Measurements from ENCODE around the gene AHDC1.
"Not testable (repeated sequence)": the region's sequence is repeated elsewhere in the genome, so short reads cannot be mapped to it uniquely, and the experiment has no call there.

Gene AHDC1

GRCh38 chr1:27506703-27507102 is 97.2 kb downstream of the AHDC1 start:
- DNase-seq (ENCODE audit: low spot score), result no peak

GRCh38 chr1:27505420-27505680 is 98.6 kb downstream of the AHDC1 start:
- no peak for DNase-seq (ENCODE audit: low spot score)

GRCh38 chr1:27504588-27505419 is 99.1 kb downstream of the AHDC1 start:
- peak; percentile 86 for DNase-seq (ENCODE audit: low spot score)

GRCh38 chr1:27503844-27504587 is 99.9 kb downstream of the AHDC1 start:
- DNase-seq (ENCODE audit: low spot score), result peak; percentile 15

GRCh38 chr1:27503033-27503432 is 100.9 kb downstream of the AHDC1 start:
- DNase-seq (ENCODE audit: low spot score), result no peak

- not testable (repeated sequence) for DNase-seq (ENCODE audit: low spot score)
Observed at GRCh38 chr1:27501159-27501558, 102.8 kb downstream of the AHDC1 start.

GRCh38 chr1:27499142-27499541 is 104.8 kb downstream of the AHDC1 start:
- DNase-seq (ENCODE audit: low spot score), result no peak

- no peak for DNase-seq (ENCODE audit: low spot score)
Observed at GRCh38 chr1:27496604-27497155, 107.3 kb downstream of the AHDC1 start.

- no peak for DNase-seq (ENCODE audit: low spot score)
Observed at GRCh38 chr1:27492796-27493195, 111.1 kb downstream of the AHDC1 start.

GRCh38 chr1:27491748-27492700 is 111.9 kb downstream of the AHDC1 start:
- no peak for DNase-seq (ENCODE audit: low spot score)

- DNase-seq (ENCODE audit: low spot score), result peak; percentile 95
Observed at GRCh38 chr1:27489973-27490741, 113.8 kb downstream of the AHDC1 start, which contains the start of gene WASF2. Gene WASF2 (minus strand): TSS chr1:27490167. CDS start chr1:27428890, 61,277 bp downstream.

- DNase-seq (ENCODE audit: low spot score), result peak; percentile 35
Observed at GRCh38 chr1:27489501-27489972, 114.4 kb downstream of the AHDC1 start.

GRCh38 chr1:27487966-27488884 is 115.7 kb downstream of the AHDC1 start:
- DNase-seq (ENCODE audit: low spot score), result no peak

GRCh38 chr1:27485363-27485762 is 118.6 kb downstream of the AHDC1 start:
- DNase-seq (ENCODE audit: low spot score), result no peak
